HG02763 (cell line): ENCODE measurements around the gene PRPSAP2.

Source experiments
- ATAC-seq: cut with Tn5 transposase; IDR thresholded peaks from one replicate; pipeline ENCODE4 v1.9.1; 2021; ENCODE audit warnings: mild to moderate bottlenecking, moderate library complexity; ENCODE audit not compliant: unreplicated experiment

PRPSAP2 gene

GRCh38 chr17:18977646-18978045 is 119.7 kb downstream of the PRPSAP2 start:
- no peak for ATAC-seq

DNA sequence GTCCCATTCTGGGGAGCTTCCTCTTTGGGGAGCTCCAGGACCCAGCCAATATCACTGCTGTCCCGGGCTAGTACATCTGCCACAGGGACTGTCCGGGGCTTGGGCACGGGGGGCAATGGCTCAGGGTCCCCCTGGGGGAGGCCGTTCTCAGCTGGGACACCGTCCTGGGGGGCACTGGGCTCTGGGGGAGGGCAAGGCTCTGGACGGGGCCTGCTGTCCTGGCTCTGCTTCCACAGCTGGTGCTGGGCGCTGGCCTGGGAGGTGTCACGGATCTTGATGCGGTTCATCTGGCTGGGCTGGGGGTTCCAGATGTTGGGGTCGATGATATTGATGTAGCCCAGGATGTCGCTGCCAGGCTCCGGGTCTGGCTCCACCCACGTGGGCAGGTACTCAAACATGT is 120.1 kb downstream of the PRPSAP2 start:
- ATAC-seq, result no peak

- ATAC-seq, result no peak
Measured at GRCh38 chr17:18978655-18979054, 120.7 kb downstream of the PRPSAP2 start.
